Motor neuron (in vitro differentiated cells): ENCODE measurements around the gene SRRM5. TPM values are rescaled to one million over a fixed set of nuclear protein-coding genes. Genes with fewer than 3 reads are reported as not detected.

Experiments used
- ATAC-seq, 8 experiments: fragments of 200-7000 bp; cut with Tn5 transposase; replicated peaks in 6 of 8; 2 replicates each; pipeline ENCODE4 v1.8.0; 2021; ENCODE audit warnings: mild to moderate bottlenecking in 8 of 8, moderate library complexity in 8 of 8
- H3K27ac ChIP-seq, 2 donors: fragments of 250-450 bp; sonication (Bioruptor Pico); 2 replicates each; pipeline ENCODE4 v1.9.0; 2021; ENCODE audit warnings: antibody characterized with exemption in 2 of 2, mild to moderate bottlenecking in 2 of 2, moderate library complexity in 1 of 2
- H3K4me1 ChIP-seq, 2 donors: fragments of 250-450 bp; sonication (Bioruptor Pico); replicated peaks in 1 of 2; 2 replicates each; pipeline ENCODE4 v1.6.1; 2021; ENCODE audit warnings: antibody characterized with exemption in 2 of 2, mild to moderate bottlenecking in 2 of 2, moderate library complexity in 1 of 2
- H3K4me3 ChIP-seq, 5 donors: fragments of 250-450 bp; sonication (Bioruptor Pico); 2 replicates each; pipeline ENCODE4 v1.9.0; 2021; ENCODE audit warnings: antibody characterized with exemption in 5 of 5, mild to moderate bottlenecking in 5 of 5, moderate library complexity in 4 of 5
- WGBS, 10 experiments: fragments of 450-650 bp; shearing (Covaris generic); methylation state at CpG; one replicate each; pipeline ENCODE4 v1.0.0; 2022; 5-methylcytosine and 5-hydroxymethylcytosine counted together
- in situ Hi-C, 9 experiments: fragments of 400-800 bp; cut with MboI; loops; one replicate each; pipeline ENCODE4 v1.15.0; 2021; ENCODE audit warnings: low sequenced_read_pairs in 9 of 9, low pct_unique_long_range_greater_than_20kb in 2 of 9; ENCODE audit not compliant: unreplicated experiment in 9 of 9
- total RNA-seq, 8 experiments: library from RNA; unstranded; fragments of 300-600 nt; gene quantifications; 2 replicates each; pipeline versions ENCODE4 v1.2.3 to v1.2.4, GENCODE V29; 2022

The SRRM5 gene
- total RNA-seq = 1 to 10 TPM in 2 of 8 experiments, under 1 TPM in 6; 0.60 to 2.3 (median 0.77) TPM

- no peak within 1 kb of the TSS for H3K4me3 ChIP-seq
- no peak for ATAC-seq
- H3K4me1 ChIP-seq = no peaks in the 10 kb centered on the region
- WGBS, 10 experiments = 94 to 100% (median 100%) methylated on average over 1 to 3 of the region's 3 CpGs; no CpG with 5 or more reads in 6 of the 10 experiments
- in situ Hi-C loops = no loop called here
- H3K27ac ChIP-seq = no peak within 1 kb of the TSS
These were observed at the start of gene SRRM5 for GRCh38 chr19:43611788-43612187. TSS of gene SRRM5 (plus strand) at chr19:43612088. CDS start at chr19:43612122, 34 bp downstream.

- Histone ChIP-seq H3K4me3 (no peak overlapping the region), H3K27ac (no peak overlapping the region), H3K4me1 (no peaks in the 10 kb centered on the region)
- ATAC-seq = no peak
- in situ Hi-C loops = no loop called here
- 45 to 100% (median 100%) methylated on average over 1 to 3 of the region's 6 CpGs; no CpG with 5 or more reads in 6 of the 10 experiments for WGBS, 10 experiments
These were observed 49.6 kb upstream of the SRRM5 start for GRCh38 chr19:43562226-43562697.

- 43 to 100% (median 95%) methylated on average over 3 to 10 of the region's 14 CpGs; no CpG with 5 or more reads in 5 of the 10 experiments for WGBS, 10 experiments
These were observed 49.1 kb upstream of the SRRM5 start for GRCh38 chr19:43562698-43563241.

GRCh38 chr19:43563816-43564457 lies 48.0 kb upstream of the SRRM5 start:
- WGBS, 10 experiments = 53 to 93% (median 88%) methylated on average over 2 to 9 of the region's 10 CpGs
- peak in 1 of 8 experiments; percentile 51 for ATAC-seq
- in situ Hi-C loops = no loop called here
- Histone ChIP-seq H3K27ac (no peak overlapping the region), H3K4me3 (no peak overlapping the region), H3K4me1 (no peaks in the 10 kb centered on the region)

More at GRCh38 chr19:43562698-43563241, 49.1 kb upstream of the SRRM5 start:
- Histone ChIP-seq H3K27ac (no peak overlapping the region), H3K4me3 (no peak overlapping the region), H3K4me1 (no peaks in the 10 kb centered on the region)
- in situ Hi-C loops = no loop called here
- no peak for ATAC-seq

GRCh38 chr19:43564800-43565199 lies 47.1 kb upstream of the SRRM5 start:
- Histone ChIP-seq H3K4me3 (no peak overlapping the region), H3K27ac (no peak overlapping the region), H3K4me1 (no peaks in the 10 kb centered on the region)
- no peak for ATAC-seq
- 44 to 100% (median 85%) methylated on average over 1 to 8 of the region's 9 CpGs; no CpG with 5 or more reads in 2 of the 10 experiments for WGBS, 10 experiments
- in situ Hi-C loops = no loop called here

GRCh38 chr19:43569657-43570056 lies 42.2 kb upstream of the SRRM5 start:
- peaks cover 6 to 8% of the 10 kb centered on the region in 2 donors for H3K4me1 ChIP-seq
- H3K4me3 ChIP-seq = no peak overlapping the region
- no peak for ATAC-seq
- in situ Hi-C loops = no loop called here
- 33 to 100% (median 92%) methylated on average over 1 to 4 of the region's 5 CpGs; no CpG with 5 or more reads in 1 of the 10 experiments for WGBS, 10 experiments
- H3K27ac ChIP-seq = no peak overlapping the region

- in situ Hi-C loops = no loop called here
- Histone ChIP-seq H3K4me1 (peaks cover 6 to 9% of the 10 kb centered on the region in 2 donors), H3K4me3 (no peak overlapping the region), H3K27ac (no peak overlapping the region)
- ATAC-seq = no peak
- WGBS, 10 experiments = 100% methylated on average over 3 of the region's 5 CpGs; no CpG with 5 or more reads in 9 of the 10 experiments
These were observed 41.6 kb upstream of the SRRM5 start for GRCh38 chr19:43570174-43570791.

- WGBS, 10 experiments = 60 to 100% (median 96%) methylated on average over 1 to 3 of the region's 3 CpGs; no CpG with 5 or more reads in 2 of the 10 experiments
- ATAC-seq = peak in 1 of 8 experiments; percentile 7
- no peak overlapping the region for H3K4me3 ChIP-seq
- peaks cover 10 to 12% of the 10 kb centered on the region in 2 donors for H3K4me1 ChIP-seq
- in situ Hi-C loops = no loop called here
- no peak overlapping the region for H3K27ac ChIP-seq
These were observed 39.7 kb upstream of the SRRM5 start for GRCh38 chr19:43572171-43572588.

- Histone ChIP-seq H3K4me1 (peaks cover 10 to 12% of the 10 kb centered on the region in 2 donors), H3K27ac (peak overlapping the region; percentile 43 to 74), H3K4me3 (peak overlapping the region; percentile 54 to 83 (median 61))
- 0 to 100% (median 17%) methylated on average over 1 to 8 of the region's 12 CpGs; no CpG with 5 or more reads in 1 of the 10 experiments for WGBS, 10 experiments
- no peak for ATAC-seq
- in situ Hi-C loops = no loop called here
These were observed 37.3 kb upstream of the SRRM5 start for GRCh38 chr19:43574424-43575155.

GRCh38 chr19:43575156-43575950 lies 36.5 kb upstream of the SRRM5 start, which contains the start of the genes PINLYP and XRCC1:
TSS of gene PINLYP (plus strand) at chr19:43575801. CDS start at chr19:43577192, 1,391 bp downstream.
TSS of gene XRCC1 (minus strand) at chr19:43575527. CDS start at chr19:43575458, 69 bp downstream.
- in situ Hi-C loops = no loop called here
- H3K27ac ChIP-seq = peak within 1 kb of the TSS; percentile 69 to 74
- peak; percentile 97 to 99 (median 98) for ATAC-seq
- 0 to 18% (median 0%) methylated on average over 1 to 17 of the region's 51 CpGs for WGBS, 10 experiments
- H3K4me3 ChIP-seq = peak within 1 kb of the TSS; percentile 54 to 83 (median 61)
- peaks cover 10 to 12% of the 10 kb centered on the region in 2 donors for H3K4me1 ChIP-seq

- in situ Hi-C loops = no loop called here
- WGBS, 10 experiments = 44 to 88% (median 73%) methylated on average over 1 to 25 of the region's 37 CpGs; no CpG with 5 or more reads in 1 of the 10 experiments
These were observed 35.7 kb upstream of the SRRM5 start for GRCh38 chr19:43575955-43576878.

More at GRCh38 chr19:43575955-43576878, 35.7 kb upstream of the SRRM5 start:
- Histone ChIP-seq H3K27ac (peak overlapping the region; percentile 69 to 73), H3K4me1 (peaks cover 12 to 19% of the 10 kb centered on the region in 2 donors), H3K4me3 (peak overlapping the region; percentile 22 to 83 (median 26))
- ATAC-seq = peak in 2 of 8 experiments; percentile 0 to 2
